Measurements from ENCODE around the gene CTNNBL1. TPM values are rescaled to one million over a fixed set of nuclear protein-coding genes. Genes with fewer than 3 reads are reported as not detected.

The CTNNBL1 gene
- total and polyA plus RNA-seq, 11 donors: 22.6 to 68.9 (median 50.5) TPM

DNA sequence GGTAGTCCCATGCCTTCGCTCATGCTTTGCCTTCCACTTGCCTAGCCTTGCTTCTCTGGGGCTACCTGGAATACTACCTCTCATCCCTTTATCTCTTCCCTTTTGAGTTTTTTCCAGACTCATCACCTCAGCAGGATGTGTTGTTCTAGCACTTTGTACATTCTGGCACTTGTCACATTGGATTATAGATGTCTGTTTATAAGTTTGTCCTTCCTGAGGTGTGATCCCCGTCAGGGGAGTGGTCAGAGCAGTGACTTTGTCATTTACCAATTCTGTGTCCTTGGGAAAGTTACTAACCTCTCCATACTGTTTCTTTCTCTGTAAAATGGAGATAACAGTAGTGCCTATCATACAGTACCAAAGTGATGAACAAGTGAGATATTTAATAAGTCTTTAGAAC is 66.5 kb downstream of the CTNNBL1 start:
- 76 to 89% (median 78%) methylated on average over 2 of the region's 2 CpGs for WGBS, 4 donors
- no peak overlapping the region for H3K27ac ChIP-seq
- peaks cover 0 to 4% (median 0%) of the 10 kb centered on the region in 12 donors for H3K4me1 ChIP-seq
- TF ChIP-seq POLR2A (IDR thresholded peaks at IDR 0.05): no peak
- TF ChIP-seq, protein P1, sequence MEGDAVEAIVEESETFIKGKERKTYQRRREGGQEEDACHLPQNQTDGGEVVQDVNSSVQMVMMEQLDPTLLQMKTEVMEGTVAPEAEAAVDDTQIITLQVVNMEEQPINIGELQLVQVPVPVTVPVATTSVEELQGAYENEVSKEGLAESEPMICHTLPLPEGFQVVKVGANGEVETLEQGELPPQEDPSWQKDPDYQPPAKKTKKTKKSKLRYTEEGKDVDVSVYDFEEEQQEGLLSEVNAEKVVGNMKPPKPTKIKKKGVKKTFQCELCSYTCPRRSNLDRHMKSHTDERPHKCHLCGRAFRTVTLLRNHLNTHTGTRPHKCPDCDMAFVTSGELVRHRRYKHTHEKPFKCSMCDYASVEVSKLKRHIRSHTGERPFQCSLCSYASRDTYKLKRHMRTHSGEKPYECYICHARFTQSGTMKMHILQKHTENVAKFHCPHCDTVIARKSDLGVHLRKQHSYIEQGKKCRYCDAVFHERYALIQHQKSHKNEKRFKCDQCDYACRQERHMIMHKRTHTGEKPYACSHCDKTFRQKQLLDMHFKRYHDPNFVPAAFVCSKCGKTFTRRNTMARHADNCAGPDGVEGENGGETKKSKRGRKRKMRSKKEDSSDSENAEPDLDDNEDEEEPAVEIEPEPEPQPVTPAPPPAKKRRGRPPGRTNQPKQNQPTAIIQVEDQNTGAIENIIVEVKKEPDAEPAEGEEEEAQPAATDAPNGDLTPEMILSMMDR (IDR thresholded peaks at IDR 0.05): no peak
- H3K36me3 ChIP-seq: peaks cover 0 to 72% (median 46%) of the 10 kb centered on the region in 9 donors
- DNase-seq (no peak), ATAC-seq (peak in 2 of 4 donors; percentile 12 to 20)
- H3K9me3 ChIP-seq: no peaks in the 10 kb centered on the region
- no peak overlapping the region for H3K4me3 ChIP-seq
- intact Hi-C loops (cut with DNase I): no loop called here
- H3K27me3 ChIP-seq: no peaks in the 10 kb centered on the region

DNA sequence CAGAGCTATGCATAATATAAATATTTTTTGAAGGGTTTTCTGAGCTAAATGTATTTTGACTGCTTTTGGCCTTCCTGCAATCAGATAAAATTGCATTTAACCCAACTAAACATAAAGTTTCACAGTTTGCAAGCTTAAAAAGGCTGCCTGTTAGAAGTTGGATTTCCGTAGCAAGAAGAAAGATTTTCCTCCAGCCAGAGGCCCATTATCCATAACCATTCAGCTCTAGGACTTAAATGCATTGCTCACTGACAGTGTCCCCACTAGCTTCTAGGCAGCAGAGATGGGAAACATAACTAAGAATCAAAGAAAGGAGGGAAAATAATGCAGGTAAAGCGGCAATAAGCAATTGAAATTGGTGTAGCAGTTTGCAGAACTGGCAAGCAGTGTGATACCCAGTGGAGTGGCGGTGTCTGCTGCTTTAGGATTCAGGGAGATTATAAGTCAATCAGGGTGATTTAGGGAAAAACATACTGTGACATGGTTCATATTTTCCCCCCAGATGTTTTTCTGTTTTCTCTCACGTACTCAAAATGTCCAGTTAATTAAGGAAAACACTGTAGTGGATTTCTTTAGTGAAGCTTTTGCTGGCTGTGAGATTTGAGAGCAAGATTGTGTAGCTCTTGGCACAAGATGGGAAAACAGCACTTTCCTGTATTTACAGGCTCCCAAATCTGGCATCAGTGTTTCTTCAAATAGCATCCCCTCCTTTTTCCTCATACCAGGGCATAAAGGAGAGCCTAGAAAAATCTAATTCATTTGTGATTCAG is 69.1 kb downstream of the CTNNBL1 start:
- WGBS, 4 donors: 90 to 97% (median 93%) methylated on average over 4 of the region's 4 CpGs
- ATAC-seq: no peak
- H3K4me3 ChIP-seq: no peak overlapping the region
- no peak overlapping the region for H3K27ac ChIP-seq
- TF ChIP-seq, protein P1 (IDR thresholded peaks at IDR 0.05): no peak
- H3K4me1 ChIP-seq: peaks cover 0 to 4% (median 0%) of the 10 kb centered on the region in 12 donors
- no peaks in the 10 kb centered on the region for H3K9me3 ChIP-seq
- H3K27me3 ChIP-seq: no peaks in the 10 kb centered on the region
- no peak for DNase-seq
- intact Hi-C loops (cut with DNase I): no loop called here
- H3K36me3 ChIP-seq: peaks cover 0 to 72% (median 50%) of the 10 kb centered on the region in 9 donors

DNA sequence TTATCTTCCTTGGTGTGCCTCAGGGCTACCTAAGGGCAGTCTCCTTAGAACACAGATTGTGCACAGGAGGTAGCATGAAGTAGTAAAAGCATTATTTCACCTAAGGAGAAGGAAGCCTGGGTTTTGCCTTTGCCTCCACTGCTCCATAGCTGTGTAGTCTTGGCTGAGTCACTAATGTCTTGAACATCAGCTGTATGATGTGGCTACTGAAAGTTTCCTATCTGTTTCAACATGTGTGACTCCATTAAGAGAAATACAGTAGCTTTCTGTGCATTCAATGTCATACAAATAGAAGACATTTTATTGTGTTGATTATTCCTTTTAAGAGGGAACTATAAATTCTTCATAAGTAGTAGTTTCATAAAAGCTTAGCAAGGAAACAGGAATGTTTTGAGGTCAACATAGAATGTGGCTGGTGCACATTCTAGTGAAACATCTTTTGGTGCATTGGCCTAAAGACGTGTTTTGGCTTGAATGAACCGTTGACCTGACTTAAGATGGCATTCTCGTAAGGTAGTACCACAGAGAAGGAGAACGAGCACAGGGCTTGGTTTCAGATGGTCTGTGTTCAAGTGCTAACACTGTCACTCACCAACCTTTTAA is 70.6 kb downstream of the CTNNBL1 start:
- intact Hi-C loops (cut with DNase I): no loop called here
- H3K36me3 ChIP-seq: peaks cover 0 to 72% (median 53%) of the 10 kb centered on the region in 9 donors
- H3K4me1 ChIP-seq: peaks cover 0 to 4% (median 0%) of the 10 kb centered on the region in 12 donors
- DNase-seq (no peak), ATAC-seq (no peak)
- no peaks in the 10 kb centered on the region for H3K27me3 ChIP-seq
- TF ChIP-seq POLR2A (IDR thresholded peaks at IDR 0.05): no peak
- TF ChIP-seq, protein P1 (IDR thresholded peaks at IDR 0.05): no peak
- no peak overlapping the region for H3K4me3 ChIP-seq
- H3K27ac ChIP-seq: no peak overlapping the region
- WGBS, 4 donors: 96 to 98% (median 97%) methylated on average over 4 of the region's 4 CpGs
- no peaks in the 10 kb centered on the region for H3K9me3 ChIP-seq

DNA sequence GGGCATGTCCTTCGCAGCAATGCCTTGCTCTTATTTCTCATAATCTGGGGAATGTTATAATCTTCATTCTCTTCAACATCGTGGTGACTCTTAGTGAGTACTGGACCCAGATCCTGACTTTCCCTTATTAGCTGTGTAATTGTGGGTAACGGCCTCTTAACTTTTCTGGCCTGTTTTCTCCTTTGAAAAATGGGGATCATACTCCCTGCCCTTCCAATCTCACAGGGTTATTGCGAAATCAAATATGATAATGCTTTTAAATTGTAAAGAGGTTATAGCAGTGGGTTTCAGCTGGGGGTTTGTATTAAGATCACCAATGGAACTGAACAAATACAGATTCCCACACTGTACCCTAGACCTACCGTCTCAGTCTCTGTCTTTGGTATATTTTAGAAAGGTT is 77.1 kb downstream of the CTNNBL1 start:
- H3K36me3 ChIP-seq: peaks cover 0 to 82% (median 47%) of the 10 kb centered on the region in 9 donors
- DNase-seq (no peak), ATAC-seq (no peak)
- H3K27me3 ChIP-seq: no peaks in the 10 kb centered on the region
- no peak overlapping the region for H3K4me3 ChIP-seq
- no peaks in the 10 kb centered on the region for H3K9me3 ChIP-seq
- no peaks in the 10 kb centered on the region for H3K4me1 ChIP-seq
- 93 to 96% (median 95%) methylated on average over 5 of the region's 5 CpGs for WGBS, 4 donors
- H3K27ac ChIP-seq: no peak overlapping the region
- intact Hi-C loops (cut with DNase I): no loop called here
- no peak for TF ChIP-seq POLR2A (IDR thresholded peaks at IDR 0.05)
- TF ChIP-seq, protein P1 (IDR thresholded peaks at IDR 0.05): no peak

All from heart left ventricle (tissue), 16 donors.